CD14-positive monocyte (primary cell): ENCODE results near the gene PPP1R1A. TPM values are rescaled to one million over a fixed set of nuclear protein-coding genes. Genes with fewer than 3 reads are reported as not detected.

Source experiments
- DNase-seq, 3 donors: peaks; one replicate each; pipeline ENCODE4 v3.0.0-alpha.2; 2011 to 2022
- H2AFZ ChIP-seq: 2 replicates; pipeline ENCODE4 v1.6.0; 2012; ENCODE audit warnings: mild to moderate bottlenecking, low read depth, low read length, inconsistent platforms; ENCODE audit not compliant: insufficient read depth, poor library complexity, severe bottlenecking
- H3K27ac ChIP-seq, 2 donors: 1 replicate in 1 of 2; 2 replicates in 1 of 2; pipeline ENCODE4 v1.5.1; 2012 to 2013; ENCODE audit warnings: low read length in 2 of 2, control low read depth in 1 of 2, inconsistent platforms in 1 of 2, low read depth in 1 of 2, mild to moderate bottlenecking in 1 of 2
- H3K27me3 ChIP-seq, 2 donors: one replicate each; pipeline versions ENCODE4 v1.6.0 to v1.6.1; 2011 to 2013; ENCODE audit warnings: low read length in 2 of 2; ENCODE audit not compliant: control insufficient read depth in 2 of 2, insufficient read depth in 2 of 2
- H3K36me3 ChIP-seq, 2 donors: replicated peaks in 1 of 2; 1 replicate in 1 of 2; 2 replicates in 1 of 2; pipeline versions ENCODE4 v1.5.1 to v1.6.1; 2012 to 2013; ENCODE audit warnings: low read length in 2 of 2, control low read depth in 1 of 2, inconsistent platforms in 1 of 2, mild to moderate bottlenecking in 1 of 2; ENCODE audit not compliant: insufficient read depth in 2 of 2, control insufficient read depth in 1 of 2
- H3K4me1 ChIP-seq, 2 donors: 1 replicate in 1 of 2; 2 replicates in 1 of 2; pipeline versions ENCODE4 v1.5.1 to v1.6.1; 2012 to 2013; ENCODE audit warnings: low read length in 2 of 2, control low read depth in 1 of 2, inconsistent platforms in 1 of 2, mild to moderate bottlenecking in 1 of 2, moderate library complexity in 1 of 2; ENCODE audit not compliant: insufficient read depth in 2 of 2, control insufficient read depth in 1 of 2
- H3K4me2 ChIP-seq: replicated peaks from 2 replicates; pipeline ENCODE3; 2012; ENCODE audit warnings: low read length, moderate library complexity, mild to moderate bottlenecking; ENCODE audit not compliant: poor library complexity, severe bottlenecking; ENCODE audit errors: extremely low read depth
- H3K4me3 ChIP-seq, 3 experiments: fragments of 200-600 bp in 1 of 3; sonication (generic) in 1 of 3; replicated peaks in 1 of 3; 1 replicate in 2 of 3; 2 replicates in 1 of 3; pipeline ENCODE4 v1.5.1; 2011 to 2013; ENCODE audit warnings: low read length in 3 of 3, mild to moderate bottlenecking in 3 of 3, control low read depth in 2 of 3, low read depth in 2 of 3, inconsistent platforms in 1 of 3, moderate library complexity in 1 of 3
- H3K79me2 ChIP-seq: 2 replicates; pipeline ENCODE4 v1.6.0; 2012; ENCODE audit warnings: mild to moderate bottlenecking, control low read depth, inconsistent platforms, low read length, moderate library complexity; ENCODE audit not compliant: insufficient read depth
- H3K9ac ChIP-seq: 2 replicates; pipeline ENCODE4 v1.6.0; 2017; ENCODE audit warnings: low read length, mild to moderate bottlenecking; ENCODE audit not compliant: insufficient read depth, poor library complexity, severe bottlenecking
- H3K9me3 ChIP-seq, 2 donors: replicated peaks in 1 of 2; 1 replicate in 1 of 2; 2 replicates in 1 of 2; pipeline versions ENCODE4 v1.5.1 to v1.6.1; 2012 to 2013; ENCODE audit warnings: low read length in 2 of 2, control low read depth in 1 of 2; ENCODE audit not compliant: control insufficient read depth in 1 of 2, insufficient read depth in 1 of 2
- H4K20me1 ChIP-seq: 2 replicates; pipeline ENCODE4 v1.6.0; 2012; ENCODE audit warnings: mild to moderate bottlenecking, low read length, control low read depth, moderate library complexity; ENCODE audit not compliant: insufficient read depth
- H3K27ac Mint-ChIP-seq, 7 donors: one replicate each; pipeline ENCODE4 v1.8.0; 2020; ENCODE audit warnings: mild to moderate bottlenecking in 7 of 7, mixed read lengths in 7 of 7, moderate library complexity in 6 of 7, inconsistent platforms in 2 of 7
- H3K27me3 Mint-ChIP-seq, 3 donors: one replicate each; pipeline ENCODE4 v1.8.0; 2021 to 2022; ENCODE audit warnings: low read depth in 3 of 3, mild to moderate bottlenecking in 3 of 3, mixed read lengths in 3 of 3, moderate library complexity in 3 of 3, inconsistent platforms in 1 of 3
- H3K36me3 Mint-ChIP-seq, 2 donors: one replicate each; pipeline ENCODE4 v1.8.0; 2020; ENCODE audit warnings: mixed read lengths in 2 of 2, inconsistent platforms in 1 of 2, mild to moderate bottlenecking in 1 of 2
- H3K4me1 Mint-ChIP-seq: one replicate; pipeline ENCODE4 v1.8.0; 2020; ENCODE audit warnings: mild to moderate bottlenecking, mixed read lengths
- H3K4me3 Mint-ChIP-seq, 2 donors: one replicate each; pipeline ENCODE4 v1.8.0; 2020; ENCODE audit warnings: mild to moderate bottlenecking in 2 of 2, mixed read lengths in 2 of 2, moderate library complexity in 1 of 2
- H3K9me3 Mint-ChIP-seq, 7 donors: one replicate each; pipeline ENCODE4 v1.8.0; 2020 to 2022; ENCODE audit warnings: mixed read lengths in 7 of 7, mild to moderate bottlenecking in 6 of 7, moderate library complexity in 6 of 7, inconsistent platforms in 2 of 7
- CTCF ChIP-seq: fragments of 200-600 bp; IDR thresholded peaks from one replicate; pipeline ENCODE4 v1.8.0; 2022; ENCODE audit warnings: antibody characterized with exemption, mild to moderate bottlenecking
- WGBS: methylation state at CpG from one replicate; pipeline ENCODE4 v1.1.5; 2013; ENCODE audit warnings: missing lambda C conversion rate; ENCODE audit not compliant: insufficient coverage; 5-methylcytosine and 5-hydroxymethylcytosine counted together
- intact Hi-C, 2 donors: fragments of 100-400 bp; cut with micrococcal nuclease; formaldehyde crosslinking; loops; one replicate each; pipeline versions ENCODE4 v1.15.0 to v1.15.1; 2023
- polyA plus RNA-seq, 3 donors: library from polyadenylated mRNA; depleted of rRNA in 1 of 3; unstranded in 2 of 3; stranded (reverse) in 1 of 3; fragments of 300-500 nt in 2 of 3; fragments of >200 nt in 1 of 3; fragmentation: Illumina TruSeq in 2 of 3; gene quantifications; 1 replicate in 2 of 3; 2 replicates in 1 of 3; pipeline ENCODE4 v1.2.3, GENCODE V29; 2012 to 2021

Gene PPP1R1A
- polyA plus RNA-seq, 3 donors, result not detected

DNA sequence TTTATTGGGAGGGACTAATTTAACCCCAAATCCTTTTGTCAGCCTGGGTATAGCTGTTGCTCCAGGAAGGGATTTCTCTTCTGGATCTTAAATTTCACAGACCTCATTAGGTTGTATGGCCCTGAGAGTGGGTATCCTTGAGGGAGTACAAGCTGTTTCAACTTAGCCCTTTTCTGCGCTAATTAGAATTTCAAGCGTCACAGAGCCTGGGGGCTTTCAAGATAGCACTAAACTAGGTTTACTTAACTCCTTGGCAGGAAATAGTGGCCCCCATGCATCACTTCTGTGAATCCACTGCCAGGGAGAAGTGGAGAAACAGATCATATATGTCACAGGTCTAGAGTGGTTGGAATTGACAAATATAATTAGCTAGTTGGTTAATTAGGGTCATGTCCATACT, 44.9 kb downstream of the PPP1R1A start:
- no peak for DNase-seq
- Histone ChIP-seq H3K9ac (no peak overlapping the region), H3K4me1 (no peaks in the 10 kb centered on the region), H3K27me3 (peaks cover 3 to 6% of the 10 kb centered on the region in 2 donors), H3K79me2 (no peaks in the 10 kb centered on the region), H4K20me1 (peaks cover 96% of the 10 kb centered on the region), H3K9me3 (no peaks in the 10 kb centered on the region), H3K27ac (no peak overlapping the region), H3K4me3 (no peak overlapping the region), H3K4me2 (no peak overlapping the region), H3K36me3 (peaks cover 70 to 74% of the 10 kb centered on the region in 2 donors), H2AFZ (no peak overlapping the region)
- WGBS, result 100% methylated on average over 2 of the region's 2 CpGs
- Mint-ChIP-seq H3K36me3 (peaks cover 81 to 88% of the 10 kb centered on the region in 2 donors), H3K27ac (no peak overlapping the region), H3K4me1 (peaks cover 3% of the 10 kb centered on the region), H3K9me3 (peaks cover 0 to 2% (median 0%) of the 10 kb centered on the region in 7 donors), H3K27me3 (peaks cover 10 to 22% (median 19%) of the 10 kb centered on the region in 3 donors), H3K4me3 (no peak overlapping the region)
- TF ChIP-seq CTCF, result no peak
- intact Hi-C loops, result no loop called here

GRCh38 chr12:54541751-54542290, 46.6 kb downstream of the PPP1R1A start:
- H3K4me2 ChIP-seq, result no peak overlapping the region
- WGBS, result 100% methylated on average over 1 of the region's 5 CpGs
- H3K9me3 ChIP-seq, result no peaks in the 10 kb centered on the region
- H2AFZ ChIP-seq, result no peak overlapping the region
- intact Hi-C loops, result no loop called here
- Mint-ChIP-seq H3K4me3 (no peak overlapping the region), H3K9me3 (peaks cover 0 to under 1% (median 0%) of the 10 kb centered on the region in 7 donors), H3K36me3 (peaks cover 91 to 95% of the 10 kb centered on the region in 2 donors), H3K27ac (peak overlapping the region in 2 of 7 donors; percentile 11 to 72), H3K4me1 (no peaks in the 10 kb centered on the region), H3K27me3 (peaks cover 0 to 7% (median 7%) of the 10 kb centered on the region in 3 donors)
- no peaks in the 10 kb centered on the region for H3K27me3 ChIP-seq
- H3K4me3 ChIP-seq, result no peak overlapping the region
- peaks cover 87 to 91% of the 10 kb centered on the region in 2 donors for H3K36me3 ChIP-seq
- no peak for TF ChIP-seq CTCF
- no peak for DNase-seq
- H3K4me1 ChIP-seq, result no peaks in the 10 kb centered on the region
- no peaks in the 10 kb centered on the region for H3K79me2 ChIP-seq
- no peak overlapping the region for H3K27ac ChIP-seq
- H4K20me1 ChIP-seq, result peaks cover 97% of the 10 kb centered on the region
- no peak overlapping the region for H3K9ac ChIP-seq
